ENCODE data around the gene ITGA2.

- TF ChIP-seq CTCF (IDR thresholded peaks at IDR 0.05) (no peak), EZH2 (IDR thresholded peaks at IDR 0.05; ENCODE audit: borderline replicate concordance, insufficient read depth, low read depth, low read length, poor library complexity, severe bottlenecking) (no peak)
Observed at GRCh38 chr5:53089481-53089991, 100.4 kb downstream of the ITGA2 start.

Data from B cell (primary cell).